H9 (cell line): ENCODE measurements around the gene TSSK6. TPM values are rescaled to one million over a fixed set of nuclear protein-coding genes. Genes with fewer than 3 reads are reported as not detected.

Source experiments
- DNase-seq: peaks from one replicate; pipeline ENCODE4 v3.0.0-alpha.2; 2017
- H2AFZ ChIP-seq: one replicate; pipeline ENCODE4 v1.6.1; 2013; ENCODE audit warnings: mild to moderate bottlenecking, low read length, control low read depth, moderate library complexity
- H2AK5ac ChIP-seq: 2 replicates; pipeline ENCODE4 v1.6.1; 2013; ENCODE audit warnings: low read length, control low read depth, mixed read lengths; ENCODE audit not compliant: insufficient read length
- H2BK120ac ChIP-seq: one replicate; pipeline ENCODE4 v1.6.1; 2013; ENCODE audit warnings: low read depth, mild to moderate bottlenecking, low read length, control low read depth, inconsistent platforms; ENCODE audit not compliant: poor library complexity, severe bottlenecking
- H2BK12ac ChIP-seq: 2 replicates; pipeline ENCODE4 v1.6.1; 2013; ENCODE audit warnings: low read length, control low read depth, mixed read lengths, low read depth; ENCODE audit not compliant: insufficient read length
- H2BK15ac ChIP-seq: 2 replicates; pipeline ENCODE4 v1.6.1; 2013; ENCODE audit warnings: low read depth, low read length, control low read depth
- H2BK20ac ChIP-seq: one replicate; pipeline ENCODE4 v1.6.1; 2013; ENCODE audit warnings: low read depth, mild to moderate bottlenecking, low read length, control low read depth, inconsistent platforms; ENCODE audit not compliant: poor library complexity, severe bottlenecking
- H2BK5ac ChIP-seq: 2 replicates; pipeline ENCODE4 v1.6.1; 2013; ENCODE audit warnings: low read length, control low read depth, mixed read lengths; ENCODE audit not compliant: insufficient read length
- H3K14ac ChIP-seq: 2 replicates; pipeline ENCODE4 v1.6.1; 2013; ENCODE audit warnings: low read length, control low read depth; ENCODE audit not compliant: insufficient read depth
- H3K18ac ChIP-seq: 2 replicates; pipeline ENCODE4 v1.6.1; 2013; ENCODE audit warnings: low read depth, mild to moderate bottlenecking, mixed read lengths, low read length, control low read depth; ENCODE audit not compliant: insufficient read length
- H3K23ac ChIP-seq: 2 replicates; pipeline ENCODE4 v1.6.1; 2013; ENCODE audit warnings: low read length, control low read depth, mixed read lengths, low read depth; ENCODE audit not compliant: insufficient read length
- H3K23me2 ChIP-seq: 2 replicates; pipeline ENCODE4 v1.6.1; 2013; ENCODE audit warnings: low read depth, mild to moderate bottlenecking, mixed read lengths, low read length, control low read depth; ENCODE audit not compliant: insufficient read length, poor library complexity, severe bottlenecking
- H3K27ac ChIP-seq: 2 replicates; pipeline ENCODE4 v1.5.1; 2013; ENCODE audit warnings: low read length, control low read depth, mixed read lengths, low read depth; ENCODE audit not compliant: insufficient read length
- H3K27me3 ChIP-seq: 2 replicates; pipeline ENCODE4 v1.6.1; 2013; ENCODE audit warnings: low read length, control low read depth, inconsistent platforms; ENCODE audit not compliant: insufficient read depth
- H3K4ac ChIP-seq: 2 replicates; pipeline ENCODE4 v1.6.1; 2013; ENCODE audit warnings: low read depth, mild to moderate bottlenecking, control low read depth, inconsistent platforms, low read length, moderate library complexity
- H3K4me1 ChIP-seq: 2 replicates; pipeline ENCODE4 v1.6.1; 2013; ENCODE audit warnings: low read length, control low read depth, inconsistent platforms; ENCODE audit not compliant: insufficient read depth
- H3K4me2 ChIP-seq: 2 replicates; pipeline ENCODE4 v1.6.1; 2013; ENCODE audit warnings: low read length, control low read depth, mixed read lengths; ENCODE audit not compliant: insufficient read length, insufficient read depth
- H3K56ac ChIP-seq: 2 replicates; pipeline ENCODE4 v1.6.1; 2013; ENCODE audit warnings: low read depth, mild to moderate bottlenecking, mixed read lengths, low read length, control low read depth; ENCODE audit not compliant: insufficient read length
- H3K79me1 ChIP-seq: 2 replicates; pipeline ENCODE4 v1.6.1; 2013; ENCODE audit warnings: low read depth, mild to moderate bottlenecking, moderate library complexity, low read length, control low read depth, inconsistent platforms; ENCODE audit not compliant: insufficient read depth, poor library complexity, severe bottlenecking
- H3K79me2 ChIP-seq: 2 replicates; pipeline ENCODE4 v1.6.1; 2013; ENCODE audit warnings: low read length, control low read depth, inconsistent platforms; ENCODE audit not compliant: insufficient read depth
- H3K9ac ChIP-seq: 2 replicates; pipeline ENCODE4 v1.6.1; 2013; ENCODE audit warnings: low read length, control low read depth, mixed read lengths; ENCODE audit not compliant: insufficient read length; ENCODE audit errors: extremely low read depth
- H3K9me3 ChIP-seq: one replicate; pipeline ENCODE4 v1.6.1; 2013; ENCODE audit warnings: low read depth, low read length, inconsistent platforms; ENCODE audit not compliant: control insufficient read depth
- H3T11ph ChIP-seq: one replicate; pipeline ENCODE4 v1.6.1; 2013; ENCODE audit warnings: mild to moderate bottlenecking, low read length, control low read depth, inconsistent platforms
- H4K20me1 ChIP-seq: one replicate; pipeline ENCODE4 v1.6.1; 2013; ENCODE audit not compliant: control insufficient read depth, insufficient read length, insufficient read depth
- H4K5ac ChIP-seq: 2 replicates; pipeline ENCODE4 v1.6.1; 2013; ENCODE audit warnings: low read depth, mild to moderate bottlenecking, mixed read lengths, low read length, control low read depth; ENCODE audit not compliant: insufficient read length
- H4K8ac ChIP-seq: replicated peaks from 2 replicates; pipeline ENCODE4 v1.6.1; 2013; ENCODE audit warnings: low read length, control low read depth, mixed read lengths, low read depth; ENCODE audit not compliant: insufficient read length
- H4K91ac ChIP-seq: 2 replicates; pipeline ENCODE4 v1.6.1; 2013; ENCODE audit warnings: low read depth, mild to moderate bottlenecking, moderate library complexity, mixed read lengths, low read length, control low read depth; ENCODE audit not compliant: insufficient read length
- H3K27ac Mint-ChIP-seq, 3 experiments: 2 replicates in 2 of 3; 3 replicates in 1 of 3; pipeline ENCODE4 v1.8.0; 2020 to 2021; ENCODE audit warnings: mixed read lengths in 3 of 3, mild to moderate bottlenecking in 1 of 3, moderate library complexity in 1 of 3
- H3K27me3 Mint-ChIP-seq: 2 replicates; pipeline ENCODE4 v1.8.0; 2021; ENCODE audit warnings: low read depth, mild to moderate bottlenecking, moderate library complexity, mixed read lengths
- H3K36me3 Mint-ChIP-seq, 3 experiments: 2 replicates in 2 of 3; 3 replicates in 1 of 3; pipeline ENCODE4 v1.8.0; 2020 to 2021; ENCODE audit warnings: low read depth in 3 of 3, mixed read lengths in 3 of 3; ENCODE audit not compliant: insufficient read depth in 1 of 3
- H3K4me1 Mint-ChIP-seq, 2 experiments: 2 replicates each; pipeline ENCODE4 v1.8.0; 2020; ENCODE audit warnings: mixed read lengths in 2 of 2
- H3K4me3 Mint-ChIP-seq, 2 experiments: 2 replicates in 1 of 2; 3 replicates in 1 of 2; pipeline ENCODE4 v1.8.0; 2020 to 2021; ENCODE audit warnings: mild to moderate bottlenecking in 2 of 2, mixed read lengths in 2 of 2, moderate library complexity in 1 of 2
- H3K9me3 Mint-ChIP-seq, 2 experiments: 2 replicates in 1 of 2; 3 replicates in 1 of 2; pipeline ENCODE4 v1.8.0; 2020; ENCODE audit warnings: mild to moderate bottlenecking in 2 of 2, mixed read lengths in 2 of 2, moderate library complexity in 1 of 2
- CTCF ChIP-seq: fragments of 200-600 bp; sonication (generic); conservative IDR thresholded peaks from 3 replicates; pipeline ENCODE4 v1.8.0; 2021; ENCODE audit warnings: antibody characterized with exemption, mild to moderate bottlenecking
- WGBS: extraction: QIAGEN DNeasy Blood & Tissue Kit; methylation state at CpG from one replicate; pipeline ENCODE4 v1.1.7; 2013; ENCODE audit warnings: missing lambda C conversion rate, low lambda C conversion rate, mixed read lengths; ENCODE audit not compliant: insufficient read length; ENCODE audit errors: extremely low coverage; 5-methylcytosine and 5-hydroxymethylcytosine counted together
- total RNA-seq: library from RNA; stranded (reverse); gene quantifications from 2 replicates; pipeline ENCODE4 v1.2.1, GENCODE V29; 2021

Gene TSSK6
- total RNA-seq, 1 experiment from 2014 or later: 2.6 TPM

GRCh38 chr19:19468424-19469050, 46.8 kb downstream of the TSSK6 start:
- Histone ChIP-seq H3K14ac (no peak overlapping the region), H2AFZ (no peak overlapping the region), H3K79me2 (peaks cover 12% of the 10 kb centered on the region; the same call in 1 of the 2 replicates), H4K20me1 (no peaks in the 10 kb centered on the region), H3K18ac (no peak overlapping the region), H4K8ac (no peak overlapping the region), H3K4ac (no peak overlapping the region), H2BK15ac (no peak overlapping the region), H2BK5ac (no peak overlapping the region), H3K4me1 (no peaks in the 10 kb centered on the region; the same call in 1 of the 2 replicates), H3K27me3 (no peaks in the 10 kb centered on the region), H2BK20ac (no peak overlapping the region), H4K5ac (no peak overlapping the region), H3K79me1 (no peaks in the 10 kb centered on the region), H2AK5ac (no peak overlapping the region), H3K4me2 (no peak overlapping the region), H2BK120ac (no peak overlapping the region), H3K27ac (no peak overlapping the region), H3K9me3 (peaks cover 13% of the 10 kb centered on the region), H3K23ac (no peak overlapping the region), H3K9ac (no peak overlapping the region), H3K56ac (no peak overlapping the region), H4K91ac (no peak overlapping the region), H3T11ph (no peak overlapping the region), H3K23me2 (no peaks in the 10 kb centered on the region), H2BK12ac (no peak overlapping the region)
- no peak overlapping the region for H3K27ac Mint-ChIP-seq
- H3K4me3 Mint-ChIP-seq: no peak overlapping the region; a peak in 1 of 5 replicates
- H3K36me3 Mint-ChIP-seq: peaks cover 47 to 66% (median 52%) of the 10 kb centered on the region in 3 experiments
- no peak for TF ChIP-seq CTCF
- peaks cover 29 to 33% of the 10 kb centered on the region in 2 experiments for H3K9me3 Mint-ChIP-seq
- H3K27me3 Mint-ChIP-seq: no peaks in the 10 kb centered on the region; the same call in 1 of the 2 replicates
- no peak for DNase-seq
- no CpG with 5 or more reads among the region's 2 CpGs for WGBS
- peaks cover 22 to 27% of the 10 kb centered on the region in 2 experiments for H3K4me1 Mint-ChIP-seq
